Osteoblast (primary cell): ENCODE results near the gene PATJ. TPM values are rescaled to one million over a fixed set of nuclear protein-coding genes. Genes with fewer than 3 reads are reported as not detected.

Experiments used
- DNase-seq: peaks from one replicate; pipeline ENCODE4 v3.0.0; 2011; ENCODE audit warnings: low spot score, mixed read lengths; ENCODE audit not compliant: insufficient read length; ENCODE audit errors: missing footprints
- H2AFZ ChIP-seq: 2 replicates; pipeline ENCODE4 v1.6.0; 2011; ENCODE audit warnings: mild to moderate bottlenecking, low read length
- H3K27ac ChIP-seq: 2 replicates; pipeline ENCODE4 v1.5.1; 2011; ENCODE audit warnings: mild to moderate bottlenecking, low read depth, low read length, moderate library complexity
- H3K27me3 ChIP-seq: 2 replicates; pipeline ENCODE4 v1.6.0; 2012; ENCODE audit warnings: mild to moderate bottlenecking, control low read depth, inconsistent platforms, low read length, moderate library complexity; ENCODE audit not compliant: insufficient read depth
- H3K36me3 ChIP-seq: 2 replicates; pipeline ENCODE4 v1.5.1; 2011; ENCODE audit warnings: mild to moderate bottlenecking, low read length, control low read depth, moderate library complexity; ENCODE audit not compliant: insufficient read depth
- H3K4me1 ChIP-seq: 2 replicates; pipeline ENCODE4 v1.5.1; 2011; ENCODE audit warnings: mild to moderate bottlenecking, low read length, control low read depth, moderate library complexity; ENCODE audit not compliant: insufficient read depth
- H3K4me2 ChIP-seq: 2 replicates; pipeline ENCODE4 v1.6.0; 2011; ENCODE audit warnings: mild to moderate bottlenecking, low read length; ENCODE audit not compliant: insufficient read depth
- H3K4me3 ChIP-seq: fragments of 200-600 bp; sonication (generic); 3 replicates; pipeline ENCODE4 v1.5.1; 2012; ENCODE audit warnings: mild to moderate bottlenecking, low read length, inconsistent platforms; ENCODE audit not compliant: insufficient read depth
- H3K79me2 ChIP-seq: 2 replicates; pipeline ENCODE4 v1.6.0; 2012; ENCODE audit warnings: mild to moderate bottlenecking, low read length, control low read depth, inconsistent platforms; ENCODE audit not compliant: insufficient read depth
- H3K9me3 ChIP-seq: 2 replicates; pipeline ENCODE4 v1.5.1; 2011; ENCODE audit warnings: low read depth, low read length, control low read depth
- H4K20me1 ChIP-seq: 2 replicates; pipeline ENCODE4 v1.6.0; 2012; ENCODE audit warnings: mild to moderate bottlenecking, low read length, control low read depth; ENCODE audit not compliant: insufficient read depth
- CTCF ChIP-seq: IDR thresholded peaks from 2 replicates; pipeline ENCODE4 v1.5.1; 2011; ENCODE audit warnings: mild to moderate bottlenecking, low read depth, low read length, moderate library complexity; ENCODE audit errors: extremely low read depth
- total RNA-seq: library from RNA; depleted of rRNA; stranded (reverse); fragments of >200 nt; gene quantifications from 2 replicates; pipeline ENCODE4 v1.2.3, GENCODE V29; 2012

The PATJ gene
- total RNA-seq, 1 donor: 10.1 TPM

- TF ChIP-seq CTCF: no peak
- no peak for DNase-seq
- H4K20me1 ChIP-seq: no peaks in the 10 kb centered on the region
- H3K9me3 ChIP-seq: no peaks in the 10 kb centered on the region
- H3K79me2 ChIP-seq: no peaks in the 10 kb centered on the region
- H3K36me3 ChIP-seq: no peaks in the 10 kb centered on the region
- no peak overlapping the region for H3K4me2 ChIP-seq
- no peak overlapping the region for H3K4me3 ChIP-seq
- H3K4me1 ChIP-seq: no peaks in the 10 kb centered on the region
- H3K27me3 ChIP-seq: no peaks in the 10 kb centered on the region
- no peak overlapping the region for H2AFZ ChIP-seq
- no peak overlapping the region for H3K27ac ChIP-seq
Observed at GRCh38 chr1:62208087-62208486, 465.8 kb downstream of the PATJ start.

GRCh38 chr1:62208970-62209369 is 466.7 kb downstream of the PATJ start:
- DNase-seq: no peak
- H3K9me3 ChIP-seq: no peaks in the 10 kb centered on the region
- TF ChIP-seq CTCF: no peak
- H3K79me2 ChIP-seq: no peaks in the 10 kb centered on the region
- no peak overlapping the region for H3K4me3 ChIP-seq
- H3K4me1 ChIP-seq: no peaks in the 10 kb centered on the region
- no peaks in the 10 kb centered on the region for H4K20me1 ChIP-seq
- no peak overlapping the region for H3K27ac ChIP-seq
- H2AFZ ChIP-seq: no peak overlapping the region
- no peak overlapping the region for H3K4me2 ChIP-seq
- H3K36me3 ChIP-seq: no peaks in the 10 kb centered on the region
- no peaks in the 10 kb centered on the region for H3K27me3 ChIP-seq

- H3K27ac ChIP-seq: no peak overlapping the region
- H2AFZ ChIP-seq: no peak overlapping the region
Observed at GRCh38 chr1:62209931-62210595, 467.8 kb downstream of the PATJ start.

GRCh38 chr1:62210960-62211359 is 468.7 kb downstream of the PATJ start:
- no peak for TF ChIP-seq CTCF
- H3K4me2 ChIP-seq: no peak overlapping the region
- H3K9me3 ChIP-seq: no peaks in the 10 kb centered on the region
- H3K4me3 ChIP-seq: no peak overlapping the region
- no peak overlapping the region for H2AFZ ChIP-seq
- no peaks in the 10 kb centered on the region for H4K20me1 ChIP-seq
- H3K36me3 ChIP-seq: no peaks in the 10 kb centered on the region
- no peaks in the 10 kb centered on the region for H3K4me1 ChIP-seq
- H3K27me3 ChIP-seq: no peaks in the 10 kb centered on the region
- DNase-seq: no peak
- no peaks in the 10 kb centered on the region for H3K79me2 ChIP-seq
- no peak overlapping the region for H3K27ac ChIP-seq

More at GRCh38 chr1:62209931-62210595, 467.8 kb downstream of the PATJ start:
- no peaks in the 10 kb centered on the region for H3K79me2 ChIP-seq
- no peaks in the 10 kb centered on the region for H3K9me3 ChIP-seq
- no peak overlapping the region for H3K4me3 ChIP-seq
- H3K4me2 ChIP-seq: no peak overlapping the region
- H3K36me3 ChIP-seq: no peaks in the 10 kb centered on the region
- H3K27me3 ChIP-seq: no peaks in the 10 kb centered on the region
- H4K20me1 ChIP-seq: no peaks in the 10 kb centered on the region
- peak; percentile 67 for DNase-seq
- H3K4me1 ChIP-seq: no peaks in the 10 kb centered on the region
- no peak for TF ChIP-seq CTCF
